Measurements from ENCODE around the gene ATRNL1.

Gene ATRNL1

DNA sequence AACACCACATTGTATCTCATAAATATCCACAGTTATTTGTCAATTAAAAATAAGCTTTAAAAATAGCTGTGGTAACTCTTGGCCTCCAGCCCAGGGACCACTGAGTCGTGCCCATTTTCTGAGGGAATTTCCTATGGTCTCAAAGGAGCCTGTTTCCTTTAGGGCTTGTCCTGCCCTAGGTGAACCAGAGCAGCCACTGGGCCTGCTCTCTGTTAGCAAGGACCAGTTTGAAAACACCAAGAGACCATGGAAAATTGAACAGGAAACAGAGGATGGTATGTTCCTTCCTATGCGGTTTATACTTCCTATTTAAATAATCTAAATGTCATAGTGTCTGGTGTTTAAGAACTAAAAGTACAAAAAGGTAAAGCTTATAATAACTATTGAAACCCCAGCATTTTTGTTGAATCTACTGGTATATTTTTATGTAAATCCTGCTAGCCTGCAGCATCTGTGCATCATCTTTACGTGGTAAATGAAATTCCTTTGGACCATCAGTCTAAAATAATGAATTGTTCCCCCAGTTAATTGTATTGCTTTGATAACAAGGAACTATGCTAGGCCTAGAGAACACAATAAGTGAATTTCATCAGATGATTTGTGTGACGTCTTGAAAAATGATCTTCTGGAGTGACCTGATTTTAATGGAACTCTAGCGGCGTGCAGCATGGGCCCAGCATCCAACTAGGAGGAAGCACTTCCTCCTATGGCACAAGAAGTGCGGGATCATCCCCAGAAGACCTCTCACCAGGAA, 846.1 kb downstream of the ATRNL1 start:
- DNase-seq (ENCODE audit: low read depth), result no peak
- TF ChIP-seq, protein P1, sequence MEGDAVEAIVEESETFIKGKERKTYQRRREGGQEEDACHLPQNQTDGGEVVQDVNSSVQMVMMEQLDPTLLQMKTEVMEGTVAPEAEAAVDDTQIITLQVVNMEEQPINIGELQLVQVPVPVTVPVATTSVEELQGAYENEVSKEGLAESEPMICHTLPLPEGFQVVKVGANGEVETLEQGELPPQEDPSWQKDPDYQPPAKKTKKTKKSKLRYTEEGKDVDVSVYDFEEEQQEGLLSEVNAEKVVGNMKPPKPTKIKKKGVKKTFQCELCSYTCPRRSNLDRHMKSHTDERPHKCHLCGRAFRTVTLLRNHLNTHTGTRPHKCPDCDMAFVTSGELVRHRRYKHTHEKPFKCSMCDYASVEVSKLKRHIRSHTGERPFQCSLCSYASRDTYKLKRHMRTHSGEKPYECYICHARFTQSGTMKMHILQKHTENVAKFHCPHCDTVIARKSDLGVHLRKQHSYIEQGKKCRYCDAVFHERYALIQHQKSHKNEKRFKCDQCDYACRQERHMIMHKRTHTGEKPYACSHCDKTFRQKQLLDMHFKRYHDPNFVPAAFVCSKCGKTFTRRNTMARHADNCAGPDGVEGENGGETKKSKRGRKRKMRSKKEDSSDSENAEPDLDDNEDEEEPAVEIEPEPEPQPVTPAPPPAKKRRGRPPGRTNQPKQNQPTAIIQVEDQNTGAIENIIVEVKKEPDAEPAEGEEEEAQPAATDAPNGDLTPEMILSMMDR (IDR thresholded peaks at IDR 0.05; ENCODE audit: insufficient read depth, low read depth, low read length, missing control alignments), result no peak
- no peak overlapping the region for H3K4me3 ChIP-seq (ENCODE audit: low read length)

DNA sequence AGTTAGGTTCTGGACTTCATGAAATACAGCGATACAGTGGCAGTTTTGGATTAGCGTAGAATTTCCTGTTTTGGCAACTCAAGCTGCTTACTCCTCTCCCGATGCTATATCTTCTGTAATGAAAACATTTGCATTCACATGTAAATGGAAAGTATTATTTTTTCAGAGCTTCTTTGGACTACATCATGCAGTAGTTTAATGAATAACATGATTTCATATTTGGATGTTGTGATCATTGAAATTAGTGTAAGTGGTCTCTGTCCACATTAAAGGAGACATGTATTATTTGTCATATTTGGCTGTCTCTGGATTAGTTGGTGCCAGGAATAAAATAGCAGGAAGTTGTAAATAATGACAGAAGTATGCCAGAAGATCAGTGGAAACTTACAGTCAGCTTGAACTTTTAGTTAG, 848.2 kb downstream of the ATRNL1 start:
- DNase-seq (ENCODE audit: low read depth), result no peak
- TF ChIP-seq, protein P1 (IDR thresholded peaks at IDR 0.05; ENCODE audit: insufficient read depth, low read depth, low read length, missing control alignments), result no peak
- no peak overlapping the region for H3K4me3 ChIP-seq (ENCODE audit: low read length)

DNA sequence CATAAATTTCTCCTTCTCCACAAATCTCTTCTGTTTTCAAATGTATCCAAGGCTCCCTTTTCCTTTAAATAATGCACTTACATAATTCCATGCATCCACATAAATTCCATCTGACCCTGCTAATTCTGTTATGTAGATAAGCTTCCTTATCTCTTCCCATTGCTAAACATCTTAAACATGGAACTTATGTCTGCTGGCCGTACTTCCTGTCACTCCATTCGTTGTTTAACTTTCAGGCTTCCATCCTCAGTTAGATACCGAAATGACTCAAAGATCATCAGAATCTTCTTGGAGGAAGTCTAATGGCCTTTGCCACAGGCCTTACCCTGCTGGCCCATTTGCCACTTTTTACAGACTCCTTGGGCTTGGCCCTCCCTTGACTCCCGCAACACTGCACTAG, 848.9 kb downstream of the ATRNL1 start:
- H3K4me3 ChIP-seq (ENCODE audit: low read length), result no peak overlapping the region
- TF ChIP-seq, protein P1 (IDR thresholded peaks at IDR 0.05; ENCODE audit: insufficient read depth, low read depth, low read length, missing control alignments), result no peak
- no peak for DNase-seq (ENCODE audit: low read depth)

DNA sequence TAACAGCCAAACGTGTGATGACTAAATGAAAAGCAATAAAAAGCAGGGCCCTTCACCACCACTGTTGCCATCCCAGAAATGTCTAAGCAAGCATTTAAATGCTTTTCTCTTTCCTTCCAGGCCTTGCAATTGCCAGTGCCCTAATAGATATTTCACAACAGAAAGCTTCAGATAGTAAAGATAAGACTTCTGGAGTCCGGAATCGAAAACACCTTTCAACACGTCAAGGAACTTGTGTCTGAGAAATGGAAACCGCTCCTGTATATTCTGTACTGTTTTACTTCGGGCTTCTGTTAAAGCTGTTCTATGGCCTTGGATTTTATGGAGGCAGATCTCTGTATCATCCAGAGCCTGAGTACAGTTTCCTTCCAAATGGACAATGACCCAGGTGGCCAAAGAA, 851.4 kb downstream of the ATRNL1 start:
- no peak overlapping the region for H3K4me3 ChIP-seq (ENCODE audit: low read length)
- TF ChIP-seq, protein P1 (IDR thresholded peaks at IDR 0.05; ENCODE audit: insufficient read depth, low read depth, low read length, missing control alignments), result no peak
- DNase-seq (ENCODE audit: low read depth), result no peak

DNA sequence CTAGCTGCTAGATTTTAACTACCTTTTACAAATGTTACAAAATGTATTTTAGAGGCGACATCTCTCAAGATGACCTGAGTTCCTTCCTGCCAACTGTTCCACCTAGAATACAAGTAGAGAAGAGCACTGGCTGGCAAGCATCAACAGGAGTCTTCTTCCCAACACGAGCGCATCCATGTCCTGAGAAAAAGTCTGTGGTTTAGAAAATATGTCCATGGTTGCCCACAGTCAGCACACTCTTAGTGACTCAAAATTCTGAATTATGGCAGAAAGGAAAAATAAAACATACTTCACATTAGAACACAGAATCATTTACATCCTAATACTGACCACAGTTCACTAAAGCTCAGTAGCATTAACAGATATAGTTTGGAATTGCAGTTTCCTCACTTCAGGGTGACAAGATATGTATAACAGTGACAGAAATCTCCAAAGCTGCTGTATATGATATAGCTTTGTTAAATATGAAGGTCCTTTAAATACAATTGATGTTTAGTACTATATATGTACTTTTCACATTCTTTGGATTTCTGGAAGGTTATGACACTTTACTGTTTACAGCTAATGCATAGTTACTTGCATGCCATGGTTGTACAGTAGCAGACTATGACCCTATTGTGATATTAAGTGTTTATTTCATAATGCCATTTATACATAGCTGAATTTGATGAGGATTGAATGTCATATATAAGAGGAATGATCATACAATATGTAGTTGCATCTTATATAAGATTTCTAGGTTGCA, 852.7 kb downstream of the ATRNL1 start:
- TF ChIP-seq, protein P1 (IDR thresholded peaks at IDR 0.05; ENCODE audit: insufficient read depth, low read depth, low read length, missing control alignments), result no peak
- DNase-seq (ENCODE audit: low read depth), result no peak
- H3K4me3 ChIP-seq (ENCODE audit: low read length), result no peak overlapping the region

DNA sequence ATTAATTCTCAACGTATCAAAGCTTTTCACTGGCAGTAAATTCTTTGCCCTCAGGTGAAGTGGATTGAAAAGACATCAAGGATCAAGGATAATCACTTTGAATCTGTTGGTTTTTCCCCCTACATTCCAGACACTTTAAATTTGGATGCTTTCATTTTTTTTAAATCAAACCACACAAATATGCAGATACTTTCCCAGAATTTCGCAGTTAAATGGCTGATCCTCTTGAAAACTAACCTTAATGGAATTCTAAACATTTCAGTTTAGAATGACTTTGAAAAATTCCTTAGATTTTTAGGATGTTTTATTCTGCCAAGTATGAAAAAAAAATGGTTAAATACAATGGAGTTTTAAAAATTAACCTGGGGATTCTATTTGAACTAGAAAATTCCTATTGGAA, 853.9 kb downstream of the ATRNL1 start:
- DNase-seq (ENCODE audit: low read depth), result no peak
- H3K4me3 ChIP-seq (ENCODE audit: low read length), result no peak overlapping the region
- TF ChIP-seq, protein P1 (IDR thresholded peaks at IDR 0.05; ENCODE audit: insufficient read depth, low read depth, low read length, missing control alignments), result no peak

Data from epithelial cell of esophagus (primary cell).